Activated CD4-positive, alpha-beta T cell treated with anti-CD3 and anti-CD28 coated beads for 36 hours (primary cell): ENCODE measurements around the gene PGAM1. TPM values are rescaled to one million over a fixed set of nuclear protein-coding genes. Genes with fewer than 3 reads are reported as not detected.

ENCODE experiments used
- ATAC-seq: fragments of 200-7000 bp; cut with Tn5 transposase; one replicate; pipeline ENCODE4 v1.10.0; 2021; ENCODE audit warnings: mild to moderate bottlenecking, moderate library complexity
- CTCF ChIA-PET: fragments of 350-600 bp; sonication (Branson Sonifier 250); formaldehyde crosslinking; loops from one replicate; lab custom pipeline; 2021; ENCODE audit warnings: antibody characterized with exemption; lab: Charles Lee
- POLR2A ChIA-PET: fragments of 350-600 bp; sonication (Branson Sonifier 250); formaldehyde crosslinking; loops from one replicate; lab custom pipeline; 2021; ENCODE audit warnings: antibody characterized with exemption, inconsistent platforms; lab: Charles Lee
- DNase-seq: peaks from one replicate; pipeline ENCODE4 v3.0.0-alpha.2; 2020
- H3K27ac Mint-ChIP-seq: one replicate; pipeline ENCODE4 v1.8.0; 2021; ENCODE audit warnings: mixed read lengths
- H3K27me3 Mint-ChIP-seq: one replicate; pipeline ENCODE4 v1.8.0; 2021; ENCODE audit warnings: mixed read lengths
- H3K36me3 Mint-ChIP-seq: one replicate; pipeline ENCODE4 v1.8.0; 2021; ENCODE audit warnings: low read depth, mixed read lengths
- H3K4me1 Mint-ChIP-seq: one replicate; pipeline ENCODE4 v1.8.0; 2021; ENCODE audit warnings: mixed read lengths
- H3K4me3 Mint-ChIP-seq: one replicate; pipeline ENCODE4 v1.8.0; 2021; ENCODE audit warnings: mild to moderate bottlenecking, moderate library complexity, mixed read lengths
- H3K9me3 Mint-ChIP-seq: one replicate; pipeline ENCODE4 v1.8.0; 2021; ENCODE audit warnings: low read depth, mixed read lengths
- intact Hi-C, 2 experiments: fragments of 100-400 bp; cut with DNase I in 1 of 2; cut with micrococcal nuclease in 1 of 2; formaldehyde crosslinking; loops; one replicate each; pipeline versions ENCODE4 v1.14.2 to v1.15.1; 2022 to 2024; cut with DNase I, micrococcal nuclease
- total RNA-seq, 2 experiments: library from RNA; stranded (reverse); gene quantifications; one replicate each; pipeline ENCODE4 v1.2.3, GENCODE V29; 2021

PGAM1 gene
- total RNA-seq, 2 experiments from 2014 or later: 1,151 to 1,499 TPM

DNA sequence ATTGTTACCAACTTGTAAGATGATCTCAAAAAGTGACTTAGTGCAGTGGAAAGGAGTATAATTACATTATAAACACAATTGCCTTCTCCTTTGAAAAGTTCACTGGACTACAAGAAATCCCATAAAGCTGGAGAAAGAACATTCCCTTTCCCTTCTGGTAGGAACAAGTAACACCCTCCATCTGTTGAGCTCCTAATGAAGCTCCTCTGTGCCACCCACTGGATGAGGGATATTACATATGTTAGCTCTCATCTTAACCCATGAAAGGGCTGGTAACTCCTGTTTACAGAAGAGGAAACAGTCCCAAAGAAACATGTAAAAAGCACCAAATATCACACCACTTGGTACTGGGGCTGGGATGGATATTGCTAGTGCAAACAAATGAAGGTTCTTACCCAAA, 8.1 kb downstream of the PGAM1 start:
- Mint-ChIP-seq H3K9me3 (no peaks in the 10 kb centered on the region), H3K27me3 (no peaks in the 10 kb centered on the region), H3K36me3 (peaks cover 53% of the 10 kb centered on the region), H3K27ac (peak overlapping the region; percentile 56), H3K4me3 (no peak overlapping the region), H3K4me1 (peaks cover 16% of the 10 kb centered on the region)
- ATAC-seq: peak; percentile 45
- POLR2A ChIA-PET: interaction anchor here (0.8 to 2.1 kb wide), 3 partner anchors 16 to 33 kb away, joined by 3 to 9 read pairs (median 4); partner anchors contain the start of gene RRP12
- intact Hi-C loops: no loop called here
- CTCF ChIA-PET: interaction anchor here (0.9 to 2.9 kb wide), 2 partner anchors 10 to 21 kb away, joined by 3 to 15 read pairs; no protein-coding TSS in a partner anchor
- DNase-seq: no peak

DNA sequence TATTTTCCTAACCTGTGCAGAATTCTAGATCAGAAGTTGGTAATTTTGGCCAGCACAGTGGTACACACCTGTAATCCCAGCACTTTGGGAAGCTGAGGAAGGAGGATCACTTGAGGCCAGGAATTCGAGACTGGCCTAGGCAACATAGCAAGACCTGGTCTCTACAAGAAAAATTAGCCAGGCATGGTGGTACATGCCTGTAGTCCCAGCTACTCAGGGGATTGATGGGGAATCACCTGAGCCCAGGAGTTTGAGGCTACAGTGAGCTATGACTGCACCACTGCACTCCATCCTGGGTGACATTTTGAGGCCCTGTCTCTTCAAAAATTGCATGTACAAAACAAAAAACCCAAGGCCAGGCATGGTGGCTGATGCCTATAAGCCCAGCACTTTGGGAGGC, 8.6 kb downstream of the PGAM1 start:
- CTCF ChIA-PET: interaction anchor here (0.9 to 2.9 kb wide), 3 partner anchors 9 to 47 kb away, joined by 3 to 15 read pairs (median 4); no protein-coding TSS in a partner anchor
- peak; percentile 63 for ATAC-seq

DNA sequence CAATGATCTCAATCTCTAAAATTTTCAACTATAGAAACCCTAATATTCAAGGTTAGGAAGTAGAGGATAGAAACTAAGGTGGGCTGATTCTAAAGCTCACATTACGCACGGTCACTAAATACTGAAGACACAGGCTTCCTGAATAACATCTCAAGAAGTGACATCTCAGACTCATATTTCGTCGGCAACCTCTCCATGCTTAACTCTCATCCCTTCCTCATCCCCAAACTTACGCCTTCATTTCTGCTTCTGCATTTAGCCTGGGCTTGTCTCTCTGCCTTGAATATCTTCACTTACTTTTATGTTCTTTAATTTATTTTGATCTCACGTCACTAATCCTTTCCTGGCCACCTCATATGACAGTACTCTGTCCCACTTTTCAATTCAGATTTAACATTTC, 9.2 kb downstream of the PGAM1 start:
- H3K4me1 Mint-ChIP-seq: peaks cover 8% of the 10 kb centered on the region
- POLR2A ChIA-PET: interaction anchor here (1.0 to 2.1 kb wide), 3 partner anchors 9 to 34 kb away, joined by 4 to 9 read pairs (median 4); partner anchors contain the start of gene RRP12
- no peaks in the 10 kb centered on the region for H3K27me3 Mint-ChIP-seq
- CTCF ChIA-PET: interaction anchor here (0.7 to 2.9 kb wide), 4 partner anchors 9 to 376 kb away, joined by 4 to 15 read pairs (median 4); no protein-coding TSS in a partner anchor
- ATAC-seq (no peak), DNase-seq (no peak)
- peaks cover 50% of the 10 kb centered on the region for H3K36me3 Mint-ChIP-seq
- H3K4me3 Mint-ChIP-seq: no peak overlapping the region
- intact Hi-C loops: no loop called here
- no peak overlapping the region for H3K27ac Mint-ChIP-seq
- no peaks in the 10 kb centered on the region for H3K9me3 Mint-ChIP-seq

More for the DNA sequence above, 8.6 kb downstream of the PGAM1 start:
- intact Hi-C loops: no loop called here
- no peak for DNase-seq
- POLR2A ChIA-PET: interaction anchor here (0.8 to 2.1 kb wide), 4 partner anchors 10 to 34 kb away, joined by 3 to 9 read pairs (median 4); partner anchors contain the start of gene RRP12
- no peaks in the 10 kb centered on the region for H3K9me3 Mint-ChIP-seq
- H3K27ac Mint-ChIP-seq: peak overlapping the region; percentile 56
- no peaks in the 10 kb centered on the region for H3K27me3 Mint-ChIP-seq
- H3K36me3 Mint-ChIP-seq: peaks cover 51% of the 10 kb centered on the region
- H3K4me3 Mint-ChIP-seq: no peak overlapping the region
- H3K4me1 Mint-ChIP-seq: peaks cover 11% of the 10 kb centered on the region

DNA sequence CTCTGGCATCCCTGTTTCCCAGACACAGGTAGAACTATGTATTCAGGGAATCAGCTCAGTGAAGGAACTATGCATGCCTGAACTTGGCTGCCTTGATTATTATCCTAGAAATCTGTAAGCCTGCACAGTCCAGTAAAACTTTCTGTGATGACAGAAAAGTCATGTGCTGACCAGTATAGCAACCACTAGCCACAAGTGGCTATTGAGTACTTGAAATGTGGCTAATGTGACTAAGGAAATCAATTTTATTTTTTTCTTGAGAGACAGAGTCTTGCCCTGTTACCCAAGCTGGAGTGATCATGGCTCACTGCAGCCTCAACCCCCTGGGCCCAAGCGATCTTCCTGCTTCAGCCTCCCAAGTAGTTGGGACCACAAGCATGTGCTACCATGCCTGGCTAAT, 16.3 kb downstream of the PGAM1 start:
- Mint-ChIP-seq H3K27ac (no peak overlapping the region), H3K36me3 (peaks cover 34% of the 10 kb centered on the region), H3K27me3 (no peaks in the 10 kb centered on the region), H3K4me3 (no peak overlapping the region), H3K4me1 (peaks cover 32% of the 10 kb centered on the region), H3K9me3 (no peaks in the 10 kb centered on the region)
- intact Hi-C loops: no loop called here
- DNase-seq: no peak
- ChIA-PET CTCF (interaction anchor here (0.6 to 3.6 kb wide), 3 partner anchors 23 to 557 kb away, joined by 3 to 61 read pairs (median 3); partner anchors contain the start of gene RRP12), POLR2A (interaction anchor here (0.6 to 0.7 kb wide), 2 partner anchors 11 to 41 kb away, joined by 3 to 9 read pairs; partner anchors contain the start of gene RRP12)
- ATAC-seq: no peak

DNA sequence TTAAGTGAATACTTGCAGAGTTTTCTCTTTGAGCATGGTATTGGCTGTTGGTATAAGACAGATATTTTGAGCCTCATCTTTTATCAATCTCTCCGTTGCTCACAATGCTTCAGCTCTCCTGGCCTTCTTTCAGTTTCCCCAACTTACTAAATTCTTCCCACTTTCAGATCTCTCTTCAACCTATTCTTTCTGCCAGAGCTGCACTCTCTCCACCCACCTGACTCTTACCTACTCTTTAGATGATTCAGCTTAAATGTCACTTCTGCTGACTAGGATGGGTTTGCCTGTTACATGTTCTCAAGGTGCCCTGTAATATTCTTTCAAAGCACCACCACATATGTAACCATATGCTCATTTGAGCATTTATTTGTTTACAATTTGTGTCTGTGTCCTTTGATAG, 18.2 kb downstream of the PGAM1 start:
- POLR2A ChIA-PET: interaction anchor here (0.6 to 2.9 kb wide), 8 partner anchors 9 to 108 kb away, joined by 3 to 19 read pairs (median 5); partner anchors contain the start of gene RRP12
- Mint-ChIP-seq H3K9me3 (no peaks in the 10 kb centered on the region), H3K27me3 (no peaks in the 10 kb centered on the region), H3K4me3 (peak overlapping the region; percentile 86), H3K4me1 (peaks cover 50% of the 10 kb centered on the region), H3K27ac (peak overlapping the region; percentile 90), H3K36me3 (peaks cover 26% of the 10 kb centered on the region)
- CTCF ChIA-PET: interaction anchor here (0.6 to 3.6 kb wide), 9 partner anchors 10 to 39 kb away, joined by 3 to 61 read pairs (median 6); partner anchors contain the start of gene RRP12
- ATAC-seq: peak; percentile 48
- DNase-seq: peak; percentile 36
- intact Hi-C loops: loop anchor here (1.0 kb wide), 1 partner anchor 16 kb away; no protein-coding TSS in a partner anchor

DNA sequence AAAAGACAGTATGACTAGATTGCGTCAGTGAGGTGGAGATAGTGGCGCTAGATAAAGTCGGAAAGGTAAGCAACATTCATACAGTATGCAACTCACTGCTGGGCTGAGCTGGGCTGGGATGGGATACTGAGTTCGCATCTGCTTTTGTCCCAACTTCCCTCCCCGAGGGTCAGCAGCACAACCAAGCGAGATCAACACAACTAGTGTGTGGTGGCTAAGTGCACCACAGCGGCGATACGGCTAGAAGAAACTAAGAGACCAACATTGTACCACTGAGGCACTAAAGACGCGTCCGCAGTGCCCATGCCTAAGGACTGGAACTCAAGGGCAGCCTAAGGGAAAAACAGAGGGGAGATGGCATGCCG, 19.3 kb downstream of the PGAM1 start:
- H3K4me3 Mint-ChIP-seq: peak overlapping the region; percentile 86
- H3K27me3 Mint-ChIP-seq: no peaks in the 10 kb centered on the region
- CTCF ChIA-PET: interaction anchor here (0.7 to 3.6 kb wide), 7 partner anchors 18 to 40 kb away, joined by 3 to 61 read pairs (median 5); partner anchors contain the start of gene RRP12
- ATAC-seq: peak; percentile 0
- POLR2A ChIA-PET: interaction anchor here (0.5 to 2.9 kb wide), 5 partner anchors 17 to 65 kb away, joined by 3 to 19 read pairs (median 5); no protein-coding TSS in a partner anchor
- H3K36me3 Mint-ChIP-seq: peaks cover 25% of the 10 kb centered on the region
- intact Hi-C loops: loop anchor here in 1 of 2 experiments (1.0 kb wide), 1 partner anchor 38 kb away; no protein-coding TSS in a partner anchor
- H3K27ac Mint-ChIP-seq: peak overlapping the region; percentile 90
- H3K4me1 Mint-ChIP-seq: peaks cover 50% of the 10 kb centered on the region
- DNase-seq: no peak
- no peaks in the 10 kb centered on the region for H3K9me3 Mint-ChIP-seq

DNA sequence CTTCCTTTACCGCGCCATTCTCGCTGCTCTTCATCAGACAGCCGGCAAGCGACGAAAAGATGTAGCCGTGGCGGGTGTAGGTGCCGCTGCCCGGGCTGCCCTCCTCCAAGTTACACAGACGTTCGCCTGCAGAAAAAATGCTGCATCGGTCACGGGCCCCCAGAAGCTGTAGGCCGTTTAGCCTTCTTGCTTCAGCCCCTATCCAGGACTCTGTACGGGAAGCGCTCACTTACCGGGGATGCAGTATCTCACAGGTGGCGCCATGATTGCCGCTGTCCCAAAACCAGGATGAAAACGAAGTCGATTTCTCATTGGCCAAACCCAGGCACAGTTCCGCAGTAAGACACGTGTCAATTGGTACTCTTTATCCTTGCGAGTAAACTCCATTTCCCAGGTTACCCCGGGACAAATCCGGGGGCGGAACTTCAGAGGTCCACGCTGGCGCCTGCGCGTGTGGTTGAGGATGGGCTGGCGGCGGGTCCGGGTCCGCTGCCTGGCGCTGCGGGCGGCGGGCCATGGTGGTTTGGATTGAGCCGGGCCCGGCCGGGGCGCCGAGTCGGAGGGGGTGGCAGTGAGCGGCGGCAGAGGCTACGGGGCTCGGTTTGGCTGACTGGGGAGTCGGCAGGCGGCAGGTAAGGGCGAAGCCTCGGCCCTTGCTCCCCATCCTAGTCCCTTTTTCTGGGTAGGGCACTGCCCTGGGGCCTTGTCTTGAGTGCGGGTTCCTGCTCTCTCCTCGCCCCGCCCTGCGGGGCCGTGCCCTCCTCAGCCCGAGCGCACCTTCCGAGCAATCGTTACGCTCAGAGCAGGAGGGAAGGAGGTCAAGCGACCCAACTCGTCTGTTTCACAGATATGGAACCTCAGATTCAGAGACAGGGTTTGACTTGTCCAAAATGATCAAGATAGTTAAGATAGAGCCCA, 20.0 kb downstream of the PGAM1 start, which contains the start of the genes EXOSC1 and ZDHHC16:
EXOSC1 (minus strand) TSS at position 285 of the 918 bp plus-strand sequence; CDS start at position 264, 21 bp downstream.
ZDHHC16 (plus strand) TSS at position 454 of the 918 bp plus-strand sequence. CDS start 5,501 bp downstream, outside the sequence.
- POLR2A ChIA-PET: interaction anchor here (0.7 to 2.9 kb wide), 3 partner anchors 21 to 32 kb away, joined by 3 to 19 read pairs (median 5); no protein-coding TSS in a partner anchor
- intact Hi-C loops: loop anchor here (1.0 kb wide), 9 partner anchors 33 to 614 kb away; partner anchors contain the start of genes MMS19 (in 2 of the 2), UBTD1 (in 2 of the 2), ARHGAP19 (in 1 of the 2) and AVPI1 (in 1 of the 2)
- CTCF ChIA-PET: interaction anchor here (1.1 to 3.6 kb wide), 5 partner anchors 18 to 41 kb away, joined by 4 to 61 read pairs (median 6); partner anchors contain the start of gene RRP12
- ATAC-seq (peak; percentile 91), DNase-seq (peak; percentile 96)
- peaks cover 55% of the 10 kb centered on the region for H3K4me1 Mint-ChIP-seq
- H3K4me3 Mint-ChIP-seq: peak within 1 kb of the TSS; percentile 86
- no peaks in the 10 kb centered on the region for H3K27me3 Mint-ChIP-seq
- H3K27ac Mint-ChIP-seq: peak within 1 kb of the TSS; percentile 90
- peaks cover 26% of the 10 kb centered on the region for H3K36me3 Mint-ChIP-seq
- no peaks in the 10 kb centered on the region for H3K9me3 Mint-ChIP-seq

DNA sequence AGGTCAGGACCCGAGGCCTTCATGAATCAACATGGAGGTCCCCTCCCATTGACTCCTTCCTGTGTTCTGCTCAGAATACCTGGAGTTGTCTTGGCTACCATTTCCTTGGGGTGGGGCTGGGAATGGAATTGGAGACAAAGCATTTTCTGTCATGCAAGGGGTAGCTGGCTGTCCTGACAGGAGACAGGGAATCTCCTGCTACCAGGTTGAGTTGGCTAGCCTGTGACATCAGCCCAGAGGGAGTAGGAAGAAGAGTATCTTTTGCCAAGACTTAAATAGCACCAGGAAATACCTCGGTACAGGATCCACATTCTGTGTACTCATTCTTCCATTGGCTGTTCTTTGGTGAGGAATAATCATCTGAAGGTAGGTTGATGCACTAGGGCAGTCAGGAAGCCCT, 24.8 kb downstream of the PGAM1 start:
- CTCF ChIA-PET: interaction anchor here (0.9 kb wide), 1 partner anchor 50 kb away, joined by 4 read pairs; no protein-coding TSS in a partner anchor
- ATAC-seq (no peak), DNase-seq (no peak)
- H3K27me3 Mint-ChIP-seq: no peaks in the 10 kb centered on the region
- H3K36me3 Mint-ChIP-seq: peaks cover 43% of the 10 kb centered on the region
- POLR2A ChIA-PET: interaction anchor here (0.6 kb wide), 1 partner anchor 17 kb away, joined by 3 read pairs; no protein-coding TSS in a partner anchor
- H3K4me3 Mint-ChIP-seq: no peak overlapping the region
- no peaks in the 10 kb centered on the region for H3K9me3 Mint-ChIP-seq
- intact Hi-C loops: no loop called here
- peak overlapping the region; percentile 15 for H3K27ac Mint-ChIP-seq
- H3K4me1 Mint-ChIP-seq: peaks cover 64% of the 10 kb centered on the region

DNA sequence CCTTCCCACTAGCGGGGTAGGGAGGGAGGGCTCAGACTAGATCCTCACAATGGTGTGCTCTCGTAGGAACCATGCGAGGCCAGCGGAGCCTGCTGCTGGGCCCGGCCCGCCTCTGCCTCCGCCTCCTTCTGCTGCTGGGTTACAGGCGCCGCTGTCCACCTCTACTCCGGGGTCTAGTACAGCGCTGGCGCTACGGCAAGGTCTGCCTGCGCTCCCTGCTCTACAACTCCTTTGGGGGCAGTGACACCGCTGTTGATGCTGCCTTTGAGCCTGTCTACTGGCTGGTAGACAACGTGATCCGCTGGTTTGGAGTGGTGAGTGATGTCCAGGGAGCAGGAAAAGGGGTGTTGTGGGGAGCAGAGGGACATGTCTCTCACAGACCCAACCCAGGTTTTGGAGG, 25.6 kb downstream of the PGAM1 start:
- H3K36me3 Mint-ChIP-seq: peaks cover 42% of the 10 kb centered on the region
- H3K27me3 Mint-ChIP-seq: no peaks in the 10 kb centered on the region
- no peak for ATAC-seq
- intact Hi-C loops: no loop called here
- CTCF ChIA-PET: interaction anchor here (1.4 kb wide), 1 partner anchor 15 kb away, joined by 5 read pairs; no protein-coding TSS in a partner anchor
- peaks cover 60% of the 10 kb centered on the region for H3K4me1 Mint-ChIP-seq
- H3K9me3 Mint-ChIP-seq: no peaks in the 10 kb centered on the region
- no peak for DNase-seq
- POLR2A ChIA-PET: no interaction called here
- peak overlapping the region; percentile 29 for H3K27ac Mint-ChIP-seq
- no peak overlapping the region for H3K4me3 Mint-ChIP-seq

DNA sequence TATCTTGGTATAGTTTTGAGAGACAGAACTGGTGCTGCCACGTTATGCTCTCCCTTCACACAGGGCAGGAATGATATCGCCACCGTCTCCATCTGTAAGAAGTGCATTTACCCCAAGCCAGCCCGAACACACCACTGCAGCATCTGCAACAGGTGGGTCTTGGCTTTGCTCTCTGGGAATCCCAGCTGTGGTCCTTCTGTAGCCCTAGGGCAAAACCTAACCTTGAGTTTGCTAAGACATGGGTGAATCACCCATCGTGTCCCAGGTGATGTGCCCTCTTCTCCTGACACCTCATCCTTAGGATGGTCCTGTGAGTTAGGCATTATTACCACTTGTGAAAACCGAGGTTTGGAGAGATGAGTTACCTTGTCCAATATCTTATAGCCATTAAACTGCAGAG, 26.4 kb downstream of the PGAM1 start:
- Mint-ChIP-seq H3K4me1 (peaks cover 56% of the 10 kb centered on the region), H3K36me3 (peaks cover 50% of the 10 kb centered on the region), H3K27ac (no peak overlapping the region), H3K27me3 (no peaks in the 10 kb centered on the region), H3K4me3 (no peak overlapping the region), H3K9me3 (no peaks in the 10 kb centered on the region)
- CTCF ChIA-PET: interaction anchor here (0.6 to 1.4 kb wide), 5 partner anchors 14 to 380 kb away, joined by 3 to 5 read pairs (median 4); no protein-coding TSS in a partner anchor
- POLR2A ChIA-PET: no interaction called here
- ATAC-seq: no peak
- intact Hi-C loops: no loop called here
- DNase-seq: no peak
